ENCODE results near the gene PVALEF.

Gene PVALEF

DNA sequence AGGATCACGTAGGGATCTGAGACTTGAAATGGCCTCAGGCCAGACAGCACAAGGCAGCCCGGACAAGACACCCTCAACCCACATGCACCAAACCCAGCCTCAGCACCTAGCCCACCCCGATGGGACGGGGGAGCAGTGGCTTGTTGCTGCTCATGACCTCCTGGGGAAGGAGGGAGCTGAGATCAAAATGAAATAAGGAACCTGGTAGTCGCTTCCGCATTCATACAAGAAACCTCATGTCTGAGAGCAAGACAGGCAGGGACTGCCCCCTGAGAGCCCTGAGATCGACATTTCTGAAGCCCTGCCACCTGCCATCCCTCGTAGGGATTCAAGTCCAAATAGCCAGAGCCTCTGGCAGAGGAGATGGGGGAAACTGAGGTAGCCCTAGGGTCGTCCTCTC, 63.1 kb downstream of the PVALEF start:
- Histone ChIP-seq H3K4me3 (ENCODE audit: low read depth, low read length) (no peak overlapping the region), H3K36me3 (peaks cover 34% of the 10 kb centered on the region), H3K27me3 (ENCODE audit: insufficient read depth, low read depth, severe bottlenecking) (no peaks in the 10 kb centered on the region), H3K27ac (no peak overlapping the region), H3K9me3 (ENCODE audit: severe bottlenecking) (peaks cover 3% of the 10 kb centered on the region)
- no peak for DNase-seq
- TF ChIP-seq CTCF (IDR thresholded peaks at IDR 0.05; ENCODE audit: low read depth, low read length), result no peak

GRCh38 chr17:81228834-81229665, 63.7 kb downstream of the PVALEF start:
- no peak for DNase-seq
- Histone ChIP-seq H3K27me3 (ENCODE audit: insufficient read depth, low read depth, severe bottlenecking) (no peaks in the 10 kb centered on the region), H3K36me3 (peaks cover 36% of the 10 kb centered on the region), H3K9me3 (ENCODE audit: severe bottlenecking) (peaks cover 2% of the 10 kb centered on the region), H3K4me3 (ENCODE audit: low read depth, low read length) (no peak overlapping the region), H3K27ac (no peak overlapping the region)
- TF ChIP-seq CTCF (IDR thresholded peaks at IDR 0.05; ENCODE audit: low read depth, low read length), result no peak

DNA sequence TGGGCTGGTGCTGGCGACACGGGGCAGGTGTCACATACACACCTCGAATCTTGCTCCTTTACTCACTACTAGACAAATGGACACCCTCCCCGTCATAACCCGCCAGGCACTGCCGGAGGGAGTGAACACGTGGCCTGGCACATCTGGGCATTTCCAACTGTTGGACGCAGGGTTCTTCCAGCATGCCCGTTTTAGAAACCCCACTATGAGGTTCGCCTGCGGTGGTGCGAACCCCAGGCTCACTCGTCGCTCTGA, 64.3 kb downstream of the PVALEF start:
- peaks cover 36% of the 10 kb centered on the region for H3K36me3 ChIP-seq
- no peaks in the 10 kb centered on the region for H3K27me3 ChIP-seq (ENCODE audit: insufficient read depth, low read depth, severe bottlenecking)
- H3K4me3 ChIP-seq (ENCODE audit: low read depth, low read length), result no peak overlapping the region
- H3K27ac ChIP-seq, result no peak overlapping the region
- DNase-seq, result no peak
- TF ChIP-seq CTCF (IDR thresholded peaks at IDR 0.05; ENCODE audit: low read depth, low read length), result no peak
- H3K9me3 ChIP-seq (ENCODE audit: severe bottlenecking), result peaks cover 2% of the 10 kb centered on the region

GRCh38 chr17:81230043-81230820, 64.9 kb downstream of the PVALEF start:
- Histone ChIP-seq H3K4me3 (ENCODE audit: low read depth, low read length) (no peak overlapping the region), H3K9me3 (ENCODE audit: severe bottlenecking) (peaks cover 2% of the 10 kb centered on the region), H3K36me3 (peaks cover 36% of the 10 kb centered on the region), H3K27me3 (ENCODE audit: insufficient read depth, low read depth, severe bottlenecking) (no peaks in the 10 kb centered on the region), H3K27ac (no peak overlapping the region)
- TF ChIP-seq CTCF (IDR thresholded peaks at IDR 0.05; ENCODE audit: low read depth, low read length), result peak; percentile 91
- peak; percentile 75 for DNase-seq

- Histone ChIP-seq H3K27me3 (ENCODE audit: insufficient read depth, low read depth, severe bottlenecking) (no peaks in the 10 kb centered on the region), H3K9me3 (ENCODE audit: severe bottlenecking) (peaks cover 2% of the 10 kb centered on the region), H3K27ac (no peak overlapping the region), H3K4me3 (ENCODE audit: low read depth, low read length) (no peak overlapping the region), H3K36me3 (peaks cover 36% of the 10 kb centered on the region)
- no peak for TF ChIP-seq CTCF (IDR thresholded peaks at IDR 0.05; ENCODE audit: low read depth, low read length)
- no peak for DNase-seq
Measured at GRCh38 chr17:81231121-81231645, 65.9 kb downstream of the PVALEF start.

Measured in WERI-Rb-1 (cell line).